Kidney capillary endothelial cell (primary cell): Measurements from ENCODE around the gene UBE2O.

Source experiments
- DNase-seq: peaks from one replicate; pipeline ENCODE4 v3.0.0-alpha.2; 2018; ENCODE audit warnings: low spot score

Gene UBE2O

GRCh38 chr17:76414334-76415295 is 38.3 kb downstream of the UBE2O start:
- DNase-seq = no peak

GRCh38 chr17:76411247-76411646 is 41.7 kb downstream of the UBE2O start:
- no peak for DNase-seq

GRCh38 chr17:76410328-76410965 is 42.5 kb downstream of the UBE2O start:
- DNase-seq = no peak

GRCh38 chr17:76408037-76408849 is 44.7 kb downstream of the UBE2O start:
- peak; percentile 42 for DNase-seq

GRCh38 chr17:76407509-76407908 is 45.4 kb downstream of the UBE2O start:
- no peak for DNase-seq

- no peak for DNase-seq
Observed at GRCh38 chr17:76405967-76406647, 46.8 kb downstream of the UBE2O start.

GRCh38 chr17:76405607-76405966 is 47.4 kb downstream of the UBE2O start:
- no peak for DNase-seq

- no peak for DNase-seq
Observed at GRCh38 chr17:76404976-76405563, 47.9 kb downstream of the UBE2O start.

GRCh38 chr17:76404256-76404655 is 48.7 kb downstream of the UBE2O start:
- DNase-seq = no peak

GRCh38 chr17:76402711-76403110 is 50.2 kb downstream of the UBE2O start:
- DNase-seq = no peak

- DNase-seq = no peak
Observed at GRCh38 chr17:76399175-76400172, 53.5 kb downstream of the UBE2O start.

- DNase-seq = no peak
Observed at GRCh38 chr17:76398523-76399174, 54.3 kb downstream of the UBE2O start.

GRCh38 chr17:76397687-76398522 is 55.0 kb downstream of the UBE2O start:
- peak; percentile 77 for DNase-seq

- DNase-seq = no peak
Observed at GRCh38 chr17:76397184-76397583, 55.8 kb downstream of the UBE2O start.

GRCh38 chr17:76395980-76396379 is 57.0 kb downstream of the UBE2O start:
- DNase-seq = no peak

- no peak for DNase-seq
Observed at GRCh38 chr17:76394166-76394565, 58.8 kb downstream of the UBE2O start.

- no peak for DNase-seq
Observed at GRCh38 chr17:76391200-76391715, 61.7 kb downstream of the UBE2O start.

- peak; percentile 9 for DNase-seq
Observed at GRCh38 chr17:76390003-76390421, 62.9 kb downstream of the UBE2O start.
